Tibial nerve (tissue), 4 donors: ENCODE measurements around the gene SETDB1. TPM values are rescaled to one million over a fixed set of nuclear protein-coding genes. Genes with fewer than 3 reads are reported as not detected.

Source experiments
- DNase-seq, 2 donors: peaks; one replicate each; pipeline ENCODE4 v3.0.0-alpha.2; 2019; ENCODE audit warnings: low spot score in 2 of 2
- H3K27ac ChIP-seq, 4 donors: fragments of 200-600 bp; sonication (generic) in 3 of 4; one replicate each; pipeline ENCODE4 v1.5.1; 2017 to 2019; ENCODE audit warnings: mild to moderate bottlenecking in 1 of 4
- H3K27me3 ChIP-seq, 2 donors: fragments of 200-600 bp; sonication (generic) in 1 of 2; one replicate each; pipeline versions ENCODE4 v1.5.1 to v1.6.0; 2017 to 2019
- H3K36me3 ChIP-seq, 3 donors: fragments of 200-600 bp; sonication (generic); one replicate each; pipeline ENCODE4 v1.5.1; 2018 to 2019
- H3K4me1 ChIP-seq, 4 donors: fragments of 200-600 bp; sonication (generic) in 3 of 4; one replicate each; pipeline ENCODE4 v1.5.1; 2017 to 2019
- H3K4me3 ChIP-seq, 4 donors: fragments of 200-600 bp; sonication (generic) in 3 of 4; one replicate each; pipeline ENCODE4 v1.5.1; 2017 to 2019; ENCODE audit warnings: mild to moderate bottlenecking in 1 of 4, moderate library complexity in 1 of 4
- H3K9me3 ChIP-seq, 4 donors: fragments of 200-600 bp; sonication (generic) in 3 of 4; one replicate each; pipeline ENCODE4 v1.5.1; 2017 to 2019
- EP300 ChIP-seq, 2 donors: sonication (generic); formaldehyde crosslinking; IDR thresholded peaks; one replicate each; pipeline ENCODE4 v1.6.1; 2017; ENCODE audit warnings: antibody characterized with exemption in 2 of 2, mild to moderate bottlenecking in 1 of 2
- POLR2A ChIP-seq, 2 donors: fragments of 450-650 bp; IDR thresholded peaks; one replicate each; pipeline ENCODE4 v1.6.1; 2017; ENCODE audit warnings: antibody characterized with exemption in 2 of 2, mild to moderate bottlenecking in 2 of 2, moderate library complexity in 2 of 2
- WGBS, 2 donors: methylation state at CpG; one replicate each; pipeline ENCODE4 v1.1.5; 2018; 5-methylcytosine and 5-hydroxymethylcytosine counted together
- total RNA-seq, 4 donors: library from RNA; depleted of rRNA; stranded (reverse); fragments of >200 nt; gene quantifications; one replicate each; pipeline ENCODE4 v1.1.0, GENCODE V29; 2016
- TF ChIP-seq, protein P1 (sequence below), 5 experiments: fragments of 200-600 bp in 3 of 5; fragments of 450-650 bp in 2 of 5; sonication (generic) in 3 of 5; IDR thresholded peaks; one replicate each; pipeline ENCODE4 v1.5.1; 2016 to 2019; ENCODE audit warnings: antibody characterized with exemption in 5 of 5, mild to moderate bottlenecking in 3 of 5, moderate library complexity in 2 of 5

The SETDB1 gene
- total RNA-seq, 4 donors from 2014 or later: 30.6 to 42.9 (median 35.3) TPM

DNA sequence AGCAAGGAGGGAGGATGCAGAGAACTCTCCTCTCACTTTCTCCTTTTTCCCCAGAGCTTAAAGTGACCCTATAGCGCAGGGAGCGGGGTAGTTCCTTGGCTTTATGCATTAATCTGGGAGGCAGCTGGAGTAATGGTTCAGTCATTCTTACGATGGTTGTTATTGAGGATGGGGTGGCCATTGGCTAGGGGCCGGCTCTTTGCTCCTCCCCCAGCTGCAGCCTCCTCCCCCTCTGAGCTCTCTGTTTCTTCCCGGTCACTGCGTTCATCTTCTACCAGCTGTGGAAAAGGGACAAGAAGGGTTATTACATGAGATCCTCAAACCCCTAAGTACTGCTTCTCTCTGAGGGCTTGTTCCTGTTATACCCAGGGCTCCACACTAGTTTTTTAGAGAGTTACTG is 39.8 kb downstream of the SETDB1 start:
- no peaks in the 10 kb centered on the region for H3K27me3 ChIP-seq
- DNase-seq: no peak
- peaks cover 0 to 39% (median 23%) of the 10 kb centered on the region in 4 donors for H3K4me1 ChIP-seq
- WGBS, 2 donors: 37 to 45% methylated on average over 6 of the region's 6 CpGs
- TF ChIP-seq POLR2A (IDR thresholded peaks at IDR 0.05): no peak
- no peak for TF ChIP-seq EP300 (IDR thresholded peaks at IDR 0.05)
- TF ChIP-seq, protein P1, sequence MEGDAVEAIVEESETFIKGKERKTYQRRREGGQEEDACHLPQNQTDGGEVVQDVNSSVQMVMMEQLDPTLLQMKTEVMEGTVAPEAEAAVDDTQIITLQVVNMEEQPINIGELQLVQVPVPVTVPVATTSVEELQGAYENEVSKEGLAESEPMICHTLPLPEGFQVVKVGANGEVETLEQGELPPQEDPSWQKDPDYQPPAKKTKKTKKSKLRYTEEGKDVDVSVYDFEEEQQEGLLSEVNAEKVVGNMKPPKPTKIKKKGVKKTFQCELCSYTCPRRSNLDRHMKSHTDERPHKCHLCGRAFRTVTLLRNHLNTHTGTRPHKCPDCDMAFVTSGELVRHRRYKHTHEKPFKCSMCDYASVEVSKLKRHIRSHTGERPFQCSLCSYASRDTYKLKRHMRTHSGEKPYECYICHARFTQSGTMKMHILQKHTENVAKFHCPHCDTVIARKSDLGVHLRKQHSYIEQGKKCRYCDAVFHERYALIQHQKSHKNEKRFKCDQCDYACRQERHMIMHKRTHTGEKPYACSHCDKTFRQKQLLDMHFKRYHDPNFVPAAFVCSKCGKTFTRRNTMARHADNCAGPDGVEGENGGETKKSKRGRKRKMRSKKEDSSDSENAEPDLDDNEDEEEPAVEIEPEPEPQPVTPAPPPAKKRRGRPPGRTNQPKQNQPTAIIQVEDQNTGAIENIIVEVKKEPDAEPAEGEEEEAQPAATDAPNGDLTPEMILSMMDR (IDR thresholded peaks at IDR 0.05): no peak
- peaks cover 2 to 82% (median 38%) of the 10 kb centered on the region in 3 donors for H3K36me3 ChIP-seq
- H3K4me3 ChIP-seq: no peak overlapping the region
- peak overlapping the region in 2 of 4 donors; percentile 19 to 21 for H3K27ac ChIP-seq
- H3K9me3 ChIP-seq: no peaks in the 10 kb centered on the region

DNA sequence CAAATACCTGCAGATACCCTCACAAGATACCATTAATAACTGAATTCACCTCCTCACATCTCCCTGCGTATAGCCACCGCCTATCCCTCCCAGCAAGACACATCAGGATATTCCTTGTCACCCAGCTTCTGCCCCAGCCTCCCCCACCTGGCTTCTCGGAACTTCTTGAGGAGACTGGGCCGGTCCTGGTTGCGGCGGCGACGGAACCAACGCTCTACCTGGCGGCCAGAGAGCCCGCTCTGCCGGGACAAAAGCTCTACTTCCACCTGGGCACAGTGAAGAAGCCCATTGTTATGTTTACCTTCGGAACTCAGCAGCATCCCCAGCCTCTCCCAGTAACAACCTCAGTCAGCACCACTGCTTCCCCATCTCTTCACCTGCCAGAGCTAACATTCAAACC is 41.8 kb downstream of the SETDB1 start:
- Histone ChIP-seq H3K27me3 (no peaks in the 10 kb centered on the region), H3K9me3 (no peaks in the 10 kb centered on the region), H3K4me1 (peaks cover 0 to 58% (median 42%) of the 10 kb centered on the region in 4 donors), H3K27ac (peak overlapping the region in 3 of 4 donors; percentile 55 to 99 (median 98)), H3K4me3 (no peak overlapping the region), H3K36me3 (peaks cover 0 to 63% (median 31%) of the 10 kb centered on the region in 3 donors)
- TF ChIP-seq EP300 (IDR thresholded peaks at IDR 0.05) (no peak), POLR2A (IDR thresholded peaks at IDR 0.05) (no peak)
- TF ChIP-seq, protein P1 (IDR thresholded peaks at IDR 0.05): no peak
- WGBS, 2 donors: 93 to 95% methylated on average over 13 of the region's 13 CpGs
- no peak for DNase-seq

DNA sequence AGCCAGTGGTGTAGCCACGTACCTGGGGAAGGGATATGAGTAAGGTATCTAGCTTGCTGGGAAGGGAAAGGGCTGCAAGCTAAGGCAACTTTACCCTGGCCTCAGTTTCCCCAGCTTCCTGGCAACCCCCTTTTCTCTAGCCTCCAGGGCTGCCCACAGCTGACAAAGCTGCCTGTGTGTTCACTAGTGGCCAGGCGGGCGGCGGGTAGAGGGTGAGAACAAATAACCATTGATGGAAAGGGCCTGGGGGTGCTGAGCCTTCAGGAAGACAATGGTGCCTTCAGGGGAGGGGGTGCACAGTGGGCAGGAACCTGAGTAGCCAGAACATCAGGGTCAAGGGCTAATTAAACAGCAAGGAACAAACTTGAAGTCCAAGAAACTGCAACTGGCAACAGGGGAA is 42.3 kb downstream of the SETDB1 start:
- Histone ChIP-seq H3K9me3 (no peaks in the 10 kb centered on the region), H3K27ac (peak overlapping the region in 3 of 4 donors; percentile 55 to 99 (median 98)), H3K4me1 (peaks cover 0 to 64% (median 46%) of the 10 kb centered on the region in 4 donors), H3K27me3 (no peaks in the 10 kb centered on the region), H3K4me3 (no peak overlapping the region), H3K36me3 (peaks cover 0 to 58% (median 31%) of the 10 kb centered on the region in 3 donors)
- 56 to 71% methylated on average over 4 of the region's 4 CpGs for WGBS, 2 donors
- no peak for TF ChIP-seq POLR2A (IDR thresholded peaks at IDR 0.05)
- peak in 1 of 2 donors; percentile 40 for TF ChIP-seq EP300 (IDR thresholded peaks at IDR 0.05)
- DNase-seq: no peak

- H3K4me1 ChIP-seq: peaks cover 0 to 64% (median 46%) of the 10 kb centered on the region in 4 donors
- WGBS, 2 donors: 66 to 81% methylated on average over 3 of the region's 3 CpGs
- TF ChIP-seq, protein P1 (IDR thresholded peaks at IDR 0.05): no peak
- TF ChIP-seq POLR2A (IDR thresholded peaks at IDR 0.05) (no peak), EP300 (IDR thresholded peaks at IDR 0.05) (no peak)
- no peaks in the 10 kb centered on the region for H3K9me3 ChIP-seq
- DNase-seq: no peak
- H3K36me3 ChIP-seq: peaks cover 0 to 46% (median 31%) of the 10 kb centered on the region in 3 donors
- peak overlapping the region in 3 of 4 donors; percentile 55 to 99 (median 98) for H3K27ac ChIP-seq
- H3K27me3 ChIP-seq: no peaks in the 10 kb centered on the region
- no peak overlapping the region for H3K4me3 ChIP-seq
Measured at GRCh38 chr1:150969626-150970025, 43.5 kb downstream of the SETDB1 start.

- H3K27ac ChIP-seq: peak overlapping the region; percentile 96 to 99 (median 97)
- no peaks in the 10 kb centered on the region for H3K9me3 ChIP-seq
- WGBS, 2 donors: 24 to 30% methylated on average over 11 of the region's 11 CpGs
- H3K27me3 ChIP-seq: no peaks in the 10 kb centered on the region
- H3K4me3 ChIP-seq: peak overlapping the region in 2 of 4 donors; percentile 3 to 27
- DNase-seq: peak; percentile 73 to 85
- peaks cover 0 to 33% (median 21%) of the 10 kb centered on the region in 3 donors for H3K36me3 ChIP-seq
- peaks cover 0 to 72% (median 46%) of the 10 kb centered on the region in 4 donors for H3K4me1 ChIP-seq
- peak; percentile 51 to 78 for TF ChIP-seq EP300 (IDR thresholded peaks at IDR 0.05)
- TF ChIP-seq, protein P1 (IDR thresholded peaks at IDR 0.05): no peak
- peak; percentile 44 to 48 for TF ChIP-seq POLR2A (IDR thresholded peaks at IDR 0.05)
Measured at GRCh38 chr1:150970808-150971582, 44.8 kb downstream of the SETDB1 start.
